Effector CD4-positive, alpha-beta T cell (primary cell): ENCODE data around the gene PBX1.

Experiments used
- DNase-seq: peaks from one replicate; pipeline ENCODE4 v3.0.0-alpha.2; 2020

PBX1 gene

GRCh38 chr1:164671323-164671965, 112.5 kb downstream of the PBX1 start:
- no peak for DNase-seq

- DNase-seq = no peak
These were observed 113.1 kb downstream of the PBX1 start for GRCh38 chr1:164671966-164672571.

DNA sequence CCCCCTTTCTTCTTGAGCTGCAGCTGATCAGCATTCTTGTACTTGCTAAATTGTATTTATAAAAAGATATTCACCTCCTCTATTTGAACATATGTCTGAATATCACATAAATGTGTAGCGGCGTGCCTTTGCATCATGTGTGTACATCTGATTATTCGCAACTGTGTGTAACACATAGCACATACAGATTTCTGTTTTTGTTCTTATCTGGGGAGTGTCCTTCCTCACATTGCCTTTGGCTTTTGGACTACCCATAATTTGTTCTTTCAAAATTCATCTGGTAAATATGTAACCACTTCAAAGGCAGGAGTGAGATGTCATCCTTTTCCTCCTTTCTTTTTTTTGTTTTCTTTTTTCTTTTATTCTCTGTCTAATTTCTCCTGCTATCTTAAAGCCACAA, 113.6 kb downstream of the PBX1 start:
- no peak for DNase-seq

DNA sequence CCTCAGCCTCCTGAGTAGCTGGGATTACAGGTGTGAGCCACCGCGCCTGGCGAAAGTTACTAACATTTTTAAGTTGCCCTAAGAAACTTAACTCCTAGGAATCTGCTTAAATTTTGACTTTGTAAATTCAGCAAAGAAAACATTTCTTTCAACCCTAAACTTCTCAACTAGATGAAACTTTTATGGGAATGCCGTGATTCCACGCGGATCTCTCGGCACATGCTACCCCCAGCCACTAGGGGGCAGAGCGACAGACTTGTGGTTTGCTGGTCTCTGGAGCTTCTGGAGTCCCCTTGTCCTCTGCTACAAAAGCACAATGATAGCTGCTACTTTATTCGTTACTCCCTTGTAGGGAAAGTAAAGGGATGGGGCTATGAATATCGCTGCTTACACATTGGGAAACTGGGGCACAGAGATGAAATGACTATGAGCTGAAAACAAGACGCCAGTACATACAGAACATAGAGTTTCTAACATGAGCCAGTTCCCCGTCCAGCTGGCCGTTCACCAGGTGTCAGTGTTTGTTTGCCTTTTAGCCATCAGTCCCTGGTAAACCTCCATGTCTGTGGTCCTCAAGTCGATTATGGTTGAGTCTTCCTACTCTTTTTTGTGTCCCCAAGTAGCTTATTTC, 114.7 kb downstream of the PBX1 start:
- DNase-seq = no peak

DNA sequence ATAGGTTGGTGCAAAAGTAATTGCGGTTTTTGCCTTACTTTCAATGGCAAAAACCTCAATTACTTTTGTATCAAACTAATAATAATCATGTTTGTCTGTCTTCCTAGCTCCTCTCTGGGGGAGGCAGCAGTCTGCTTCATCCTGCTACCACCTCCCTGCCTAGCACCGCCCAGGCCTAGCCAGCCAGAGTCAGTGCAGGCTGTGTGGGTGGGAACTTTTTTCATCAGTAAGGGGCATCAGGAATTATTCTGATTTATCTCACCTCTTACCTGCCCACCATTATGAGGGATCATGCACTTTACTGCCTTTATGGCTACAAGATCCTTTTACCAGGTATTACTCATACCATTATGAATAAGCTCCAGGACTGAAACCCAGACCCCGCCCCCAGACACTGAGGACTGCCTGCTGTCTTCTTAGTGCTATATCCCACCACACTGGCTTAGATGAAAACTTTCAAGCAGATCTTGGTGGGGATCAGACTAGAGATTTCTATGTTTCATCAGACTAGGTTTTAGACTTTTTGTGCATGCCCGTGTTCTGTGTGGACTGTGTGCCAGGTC, 116.4 kb downstream of the PBX1 start:
- DNase-seq = no peak

DNA sequence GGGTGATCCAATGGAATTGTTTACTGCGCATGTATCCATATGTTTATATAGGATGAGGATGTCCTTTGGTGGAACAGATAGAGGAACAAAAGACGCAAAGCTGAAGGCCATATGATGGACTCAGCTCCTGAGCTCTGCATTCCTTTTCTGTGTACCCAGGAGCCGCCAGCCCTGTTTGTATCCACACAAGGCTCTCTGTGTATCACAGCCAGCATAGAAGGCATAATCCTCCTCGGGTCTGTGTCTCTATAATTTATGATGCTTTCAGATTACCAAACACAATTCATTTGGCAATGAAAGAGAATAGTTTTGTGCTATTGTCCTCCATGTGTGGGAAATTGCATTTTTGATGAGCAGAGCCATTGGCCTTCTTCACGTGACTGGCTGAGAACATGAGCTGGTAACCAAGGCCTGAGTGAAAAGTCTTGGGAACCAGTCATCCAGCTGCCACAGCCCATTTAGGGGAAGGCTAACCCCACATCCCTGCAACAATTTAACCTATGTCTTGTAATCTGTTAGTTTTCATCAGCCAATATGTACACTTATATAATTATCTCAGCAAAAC, 119.2 kb downstream of the PBX1 start:
- DNase-seq = no peak

DNA sequence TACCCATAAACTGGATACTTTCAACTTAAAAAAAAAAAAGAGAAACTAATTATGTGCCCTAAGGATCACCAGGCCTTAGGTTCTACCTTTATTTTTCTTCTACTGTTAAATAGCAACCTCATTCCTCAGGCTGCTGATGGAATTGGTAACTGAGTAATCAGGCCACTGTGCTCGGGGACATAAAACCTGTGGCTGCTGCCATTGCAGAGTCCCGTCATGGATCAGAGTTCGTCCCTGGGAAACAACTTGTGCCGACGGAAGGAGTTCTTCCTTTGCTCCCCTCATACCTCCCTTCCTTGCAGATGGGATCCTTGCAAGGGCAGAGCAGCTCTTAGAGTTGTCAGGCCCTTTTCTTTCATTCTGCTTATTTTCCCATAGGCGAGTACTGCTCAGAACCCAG, 123.6 kb downstream of the PBX1 start:
- no peak for DNase-seq

- no peak for DNase-seq
These were observed 124.3 kb downstream of the PBX1 start for GRCh38 chr1:164683235-164683634.

GRCh38 chr1:164685266-164686035, 126.5 kb downstream of the PBX1 start:
- no peak for DNase-seq

DNA sequence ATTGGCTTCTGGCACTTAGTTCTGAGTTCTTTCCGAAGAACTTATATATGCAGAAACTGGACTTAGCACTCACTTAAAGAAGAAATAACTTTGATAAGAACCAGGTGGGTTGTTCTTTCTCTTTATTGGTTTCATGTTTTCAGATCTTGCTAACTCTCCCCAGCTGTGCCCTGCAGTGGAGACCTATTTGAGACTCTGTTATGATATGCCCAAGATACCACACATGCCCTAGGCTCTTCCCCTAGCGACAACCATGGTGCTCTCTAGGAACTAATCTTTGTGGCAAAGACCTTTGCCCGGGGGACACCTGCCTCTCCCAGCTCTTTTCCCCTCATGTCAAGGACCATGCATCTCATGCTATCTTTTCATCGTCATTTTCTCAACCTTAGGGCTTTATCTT, 128.8 kb downstream of the PBX1 start:
- no peak for DNase-seq

DNA sequence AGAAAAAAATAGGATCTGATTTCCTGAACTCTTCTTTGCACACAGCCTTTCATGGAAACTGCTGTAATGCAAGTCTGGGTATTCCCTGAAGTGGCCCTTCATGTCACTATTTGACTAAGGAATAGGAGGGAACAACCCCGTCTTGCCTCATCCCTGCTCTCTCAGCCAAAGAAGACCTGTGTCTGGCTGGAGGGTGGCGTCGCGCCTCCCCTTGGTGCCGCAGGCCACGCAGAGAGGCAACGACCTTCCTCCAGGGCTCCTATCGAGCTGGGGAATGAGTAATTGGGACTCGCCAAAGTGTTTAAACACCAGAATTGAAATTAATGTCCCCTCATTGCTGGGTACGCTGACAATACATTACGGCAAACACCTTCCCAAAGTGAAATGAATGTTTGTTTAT, 129.8 kb downstream of the PBX1 start:
- no peak for DNase-seq

DNA sequence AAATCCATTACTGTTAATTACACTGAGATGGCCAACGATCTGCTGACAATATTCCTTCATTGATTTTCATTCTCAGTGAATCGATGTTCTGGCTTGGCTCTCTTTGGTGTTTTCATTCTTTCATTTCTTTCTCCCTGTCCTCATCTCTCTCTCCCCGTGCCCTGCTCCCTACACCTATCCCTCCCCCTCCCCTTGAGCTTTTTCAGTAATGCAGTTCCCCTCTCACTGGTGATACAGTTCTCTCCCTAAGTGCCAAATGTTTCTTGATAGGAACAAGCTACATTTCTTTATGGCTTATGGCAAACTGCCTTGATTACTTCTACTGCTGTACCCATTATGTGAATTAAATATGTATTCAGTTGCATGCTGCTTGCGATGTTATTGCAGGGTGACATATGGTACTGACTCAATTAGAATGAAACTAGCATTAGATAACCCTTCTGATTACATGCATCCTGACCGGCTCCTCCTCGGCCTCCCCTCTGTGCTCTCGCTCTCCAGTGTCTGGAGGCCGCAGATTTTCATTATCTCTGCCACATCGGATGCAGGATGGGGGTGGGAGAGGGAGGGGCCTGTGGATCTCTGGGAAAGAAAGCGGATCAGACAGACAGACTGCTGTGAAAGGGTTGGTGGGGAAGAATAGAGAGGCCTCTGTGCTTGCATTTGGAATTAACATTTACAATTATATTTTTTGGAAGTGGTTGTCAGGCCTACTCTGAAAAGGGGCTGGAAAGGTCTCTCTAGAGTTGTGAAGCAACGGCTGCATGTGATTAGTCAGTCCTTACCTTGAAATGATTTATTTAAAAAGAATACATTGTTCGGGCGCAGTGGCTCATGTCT, 130.9 kb downstream of the PBX1 start:
- DNase-seq = no peak

- DNase-seq = no peak
These were observed 133.4 kb downstream of the PBX1 start for GRCh38 chr1:164692420-164692819.

- DNase-seq = no peak
These were observed 134.8 kb downstream of the PBX1 start for GRCh38 chr1:164693564-164694359.

DNA sequence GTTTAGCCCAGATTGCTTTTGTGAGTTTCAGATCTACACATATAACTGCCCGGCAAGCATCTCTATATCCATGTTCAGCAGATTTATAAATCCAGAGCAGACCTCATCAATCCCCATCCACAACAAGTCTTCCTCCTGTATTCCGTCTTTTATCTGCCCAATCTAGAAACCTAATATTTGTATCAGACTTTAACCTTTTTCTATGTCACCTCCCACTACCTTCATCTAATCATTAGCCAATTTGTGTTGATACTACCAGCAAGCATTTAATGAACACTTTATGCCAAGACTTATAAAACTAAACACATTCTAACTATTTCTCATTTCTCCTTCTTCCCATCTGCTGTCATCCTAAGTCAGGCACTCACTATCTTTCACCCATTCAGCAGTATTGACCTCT, 135.5 kb downstream of the PBX1 start:
- DNase-seq = no peak

- DNase-seq = no peak
These were observed 137.1 kb downstream of the PBX1 start for GRCh38 chr1:164695956-164696665.

- no peak for DNase-seq
These were observed 141.0 kb downstream of the PBX1 start for GRCh38 chr1:164699815-164700491.

GRCh38 chr1:164700683-164701082, 141.7 kb downstream of the PBX1 start:
- DNase-seq = no peak

GRCh38 chr1:164701189-164701761, 142.3 kb downstream of the PBX1 start:
- DNase-seq = no peak

GRCh38 chr1:164702216-164702615, 143.2 kb downstream of the PBX1 start:
- no peak for DNase-seq
